Measurements from ENCODE around the gene RIN3.

The RIN3 gene

GRCh38 chr14:92728759-92729364 is 215.3 kb downstream of the RIN3 start:
- peak; percentile 84 for DNase-seq

DNA sequence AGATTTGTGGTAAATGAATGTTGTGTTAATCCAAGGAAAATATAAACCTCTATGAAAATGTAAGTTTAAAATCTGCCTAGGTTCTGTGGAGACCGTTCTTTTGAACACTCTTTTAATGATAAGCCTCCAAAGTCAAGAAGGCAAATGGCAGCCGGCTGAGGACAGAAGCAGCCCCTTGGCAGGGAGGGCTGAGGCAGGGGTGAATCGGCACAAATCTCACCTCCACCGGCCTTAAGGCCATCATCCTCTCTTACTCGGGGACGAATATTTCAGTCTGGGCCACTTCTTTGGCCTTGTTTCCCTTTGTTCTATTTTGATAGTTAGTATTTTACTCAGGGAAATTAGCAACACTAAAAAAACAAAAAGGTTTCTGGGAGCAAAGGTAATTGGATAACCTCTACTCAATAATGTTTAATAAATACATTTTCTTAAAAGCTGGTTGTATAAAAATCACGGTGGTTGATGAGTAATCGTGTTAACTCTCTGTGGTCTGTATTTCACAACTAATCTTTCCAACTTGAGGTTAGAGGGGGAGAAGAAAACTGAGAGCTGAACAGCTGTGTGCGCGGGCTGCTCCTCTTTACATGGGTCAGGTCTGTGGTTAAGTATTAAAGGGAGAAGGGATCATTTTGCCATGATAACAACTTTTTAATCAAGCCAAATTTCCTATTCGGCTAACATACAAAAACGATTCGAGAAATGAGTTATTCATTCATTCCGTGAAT is 216.2 kb downstream of the RIN3 start:
- DNase-seq: peak; percentile 20

- DNase-seq: no peak
Observed at GRCh38 chr14:92731622-92732115, 218.1 kb downstream of the RIN3 start.

DNA sequence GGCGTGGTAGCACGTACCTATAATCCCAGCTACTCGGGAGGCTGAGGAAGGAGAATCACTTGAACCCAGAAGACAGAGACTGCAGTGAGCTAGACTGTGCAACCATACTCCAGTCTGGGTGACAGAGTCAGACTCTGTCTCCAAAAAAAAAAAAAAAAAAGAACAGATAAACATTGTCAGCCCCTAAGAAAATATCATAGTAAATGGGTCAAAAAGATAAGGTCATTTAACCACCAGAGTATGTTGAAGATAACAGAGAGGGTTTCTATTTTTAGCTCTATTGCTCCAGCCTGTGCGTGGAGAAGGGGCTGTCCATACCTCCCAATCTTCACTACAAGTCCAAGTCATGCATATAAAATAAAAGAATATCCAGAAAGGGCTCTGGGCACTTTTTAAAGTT is 219.4 kb downstream of the RIN3 start:
- DNase-seq: no peak

- DNase-seq: no peak
Observed at GRCh38 chr14:92734618-92735017, 221.0 kb downstream of the RIN3 start.

DNA sequence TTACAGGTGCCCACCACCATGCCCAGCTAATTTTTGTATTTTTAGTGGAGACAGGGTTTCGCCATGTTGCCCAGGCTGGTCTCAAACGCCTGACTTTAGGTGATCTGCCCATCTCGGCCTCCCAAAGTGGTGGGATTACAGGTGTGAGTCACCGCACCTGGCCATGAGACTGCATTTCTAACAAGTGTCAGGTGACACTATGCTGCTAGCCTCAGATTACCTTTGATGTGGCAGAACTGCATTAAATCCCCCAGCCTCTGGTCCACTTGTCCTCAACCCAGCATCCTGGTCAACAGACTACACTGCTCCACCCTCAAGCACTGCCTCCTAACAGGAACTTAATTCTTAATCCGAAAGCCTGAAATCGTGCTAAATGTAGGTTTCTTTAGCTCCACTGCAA is 221.8 kb downstream of the RIN3 start:
- no peak for DNase-seq

- DNase-seq: no peak
Observed at GRCh38 chr14:92737206-92737605, 223.6 kb downstream of the RIN3 start.

GRCh38 chr14:92737619-92738188 is 224.1 kb downstream of the RIN3 start:
- no peak for DNase-seq

Data from stimulated activated CD4-positive, alpha-beta T cell treated with anti-CD3 and anti-CD28 coated beads, Interleukin-1b, Interleukin-23, amount 100 ng/mL, for 48 hours (primary cell).